BLaER1 treated with 17β-estradiol and CSF1 and Interleukin-3, amounts not matched to agents 10 nM and 100 nM (cell line): ENCODE results near the gene MYLK.

Experiments
- H3K27ac ChIP-seq, 11 experiments: shearing (Covaris generic); formaldehyde crosslinking; 2 replicates each; pipeline ENCODE4 v1.8.1; 2022
- H3K27me3 ChIP-seq, 11 experiments: shearing (Covaris generic); formaldehyde crosslinking; 2 replicates each; pipeline ENCODE4 v1.8.1; 2022
- H3K36me3 ChIP-seq, 11 experiments: shearing (Covaris generic); formaldehyde crosslinking; 2 replicates each; pipeline ENCODE4 v1.8.1; 2022
- H3K4me1 ChIP-seq, 10 experiments: shearing (Covaris generic); formaldehyde crosslinking; 2 replicates each; pipeline ENCODE4 v1.8.1; 2022
- H3K4me2 ChIP-seq, 11 experiments: shearing (Covaris generic); formaldehyde crosslinking; 2 replicates each; pipeline ENCODE4 v1.8.1; 2022
- H3K4me3 ChIP-seq, 10 experiments: shearing (Covaris generic); formaldehyde crosslinking; 2 replicates each; pipeline ENCODE4 v1.8.1; 2022
- H3K9ac ChIP-seq, 11 experiments: shearing (Covaris generic); formaldehyde crosslinking; 2 replicates each; pipeline ENCODE4 v1.8.1; 2022
- H3K9me3 ChIP-seq, 11 experiments: shearing (Covaris generic); formaldehyde crosslinking; replicated peaks in 1 of 11; 2 replicates each; pipeline ENCODE4 v1.8.1; 2022
- H4K20me1 ChIP-seq, 11 experiments: shearing (Covaris generic); formaldehyde crosslinking; 2 replicates each; pipeline ENCODE4 v1.8.1; 2022
- Cebpa-rat ChIP-seq, 11 experiments: shearing (Covaris generic); IDR thresholded peaks; 2 replicates each; pipeline ENCODE4 v1.8.1; 2022

Gene MYLK

GRCh38 chr3:123695731-123696640, 188.1 kb downstream of the MYLK start:
- Histone ChIP-seq H3K9me3 (no peaks in the 10 kb centered on the region), H3K4me2 (peak overlapping the region; percentile 63 to 84 (median 69))

DNA sequence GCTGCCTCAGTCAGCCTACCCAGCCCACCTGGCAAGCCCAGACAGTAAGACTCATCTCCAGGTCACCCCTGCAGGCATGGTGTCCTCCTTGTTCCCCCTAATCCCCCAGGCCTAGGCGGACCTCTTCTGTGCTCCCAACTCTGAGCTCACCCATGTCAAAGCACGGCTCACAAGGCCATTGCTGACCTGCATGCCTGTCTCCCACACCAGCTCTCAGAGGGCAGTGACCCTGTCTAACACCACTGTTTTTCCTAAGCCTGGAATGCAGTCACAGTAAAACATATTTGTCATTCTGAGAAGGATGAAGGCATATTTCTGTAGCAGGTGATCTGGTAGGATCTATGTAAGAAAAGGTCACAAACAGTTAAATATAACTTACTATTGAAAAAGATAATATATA, 189.0 kb downstream of the MYLK start:
- peak overlapping the region; percentile 4 to 66 (median 33); a peak in 14 of 22 replicates for H3K4me2 ChIP-seq
- H3K9ac ChIP-seq, result no peak overlapping the region
- H3K9me3 ChIP-seq, result no peaks in the 10 kb centered on the region
- no peaks in the 10 kb centered on the region; a peak in 1 of 22 replicates for H4K20me1 ChIP-seq
- peaks cover 0 to 67% (median 17%) of the 10 kb centered on the region in 11 experiments; a peak in 11 of 22 replicates for H3K36me3 ChIP-seq
- no peak overlapping the region for H3K4me3 ChIP-seq
- no peaks in the 10 kb centered on the region for H3K27me3 ChIP-seq
- H3K4me1 ChIP-seq, result peaks cover 24 to 46% (median 33%) of the 10 kb centered on the region in 10 experiments
- TF ChIP-seq Cebpa-rat (IDR thresholded peaks at IDR 0.05), result no peak
- H3K27ac ChIP-seq, result peak overlapping the region in 2 of 11 experiments; percentile 2 to 13; a peak in 2 of 22 replicates

More at GRCh38 chr3:123695731-123696640, 188.1 kb downstream of the MYLK start:
- no peak for TF ChIP-seq Cebpa-rat (IDR thresholded peaks at IDR 0.05)
- H3K4me3 ChIP-seq, result peak overlapping the region in 2 of 10 experiments; percentile 4 to 27; a peak in 2 of 20 replicates
- H3K4me1 ChIP-seq, result peaks cover 24 to 46% (median 33%) of the 10 kb centered on the region in 10 experiments
- H3K36me3 ChIP-seq, result peaks cover 0 to 63% (median 17%) of the 10 kb centered on the region in 11 experiments; a peak in 12 of 22 replicates
- no peak overlapping the region for H3K9ac ChIP-seq
- no peaks in the 10 kb centered on the region; a peak in 1 of 22 replicates for H4K20me1 ChIP-seq
- H3K27me3 ChIP-seq, result no peaks in the 10 kb centered on the region
- peak overlapping the region in 4 of 11 experiments; percentile 35 to 38 (median 36); a peak in 5 of 22 replicates for H3K27ac ChIP-seq

DNA sequence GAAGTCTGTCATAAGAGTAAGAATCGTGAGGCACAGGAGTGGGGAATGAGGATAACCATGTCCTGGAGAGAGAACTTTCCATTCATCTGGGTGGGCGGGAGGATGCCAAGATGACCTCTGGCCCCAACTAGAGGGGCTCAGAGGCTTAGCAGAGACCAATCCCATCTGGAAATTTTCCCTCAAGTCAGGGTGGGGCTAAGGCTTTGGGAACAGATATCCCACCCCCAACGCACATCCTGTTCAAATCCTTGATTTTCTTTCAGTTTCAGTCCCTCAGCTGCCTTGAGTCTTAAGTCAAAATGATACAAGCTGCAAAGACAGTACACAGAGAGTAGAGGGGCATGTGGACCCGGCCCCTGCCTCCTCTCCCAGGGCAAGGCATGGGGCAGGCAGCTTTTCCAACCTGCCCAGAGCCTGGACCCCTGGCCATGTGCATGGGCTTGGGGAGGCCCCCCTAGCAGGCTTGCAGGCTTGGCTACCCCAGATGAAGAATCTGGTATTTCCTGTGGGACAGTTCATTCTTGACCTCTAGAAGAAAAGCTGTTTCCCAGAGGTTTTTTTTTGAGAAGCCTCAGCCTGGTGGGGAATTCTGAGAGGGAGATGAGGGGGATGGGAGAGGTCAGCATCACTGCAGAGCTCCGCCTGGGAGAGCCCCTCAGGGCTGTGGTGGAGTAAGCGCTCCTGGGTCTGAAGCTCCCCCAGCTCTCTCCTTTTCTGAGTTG, 189.6 kb downstream of the MYLK start:
- Histone ChIP-seq H3K9me3 (no peaks in the 10 kb centered on the region), H3K27ac (peak overlapping the region in 4 of 11 experiments; percentile 2 to 45 (median 11); a peak in 6 of 22 replicates), H3K9ac (peak overlapping the region in 1 of 11 experiments; percentile 15; a peak in 1 of 22 replicates)

GRCh38 chr3:123693584-123694190, 190.4 kb downstream of the MYLK start:
- no peaks in the 10 kb centered on the region; a peak in 1 of 22 replicates for H4K20me1 ChIP-seq
- H3K9me3 ChIP-seq, result no peaks in the 10 kb centered on the region
- no peak overlapping the region for H3K4me3 ChIP-seq
- no peaks in the 10 kb centered on the region for H3K27me3 ChIP-seq
- peak overlapping the region in 1 of 11 experiments; percentile 6; a peak in 2 of 22 replicates for H3K9ac ChIP-seq
- peak overlapping the region in 5 of 11 experiments; percentile 3 to 45 (median 13); a peak in 5 of 22 replicates for H3K27ac ChIP-seq
- TF ChIP-seq Cebpa-rat (IDR thresholded peaks at IDR 0.05), result no peak
- peak overlapping the region in 5 of 11 experiments; percentile 48 to 66 (median 51); a peak in 10 of 22 replicates for H3K4me2 ChIP-seq
- peaks cover 24 to 51% (median 33%) of the 10 kb centered on the region in 10 experiments for H3K4me1 ChIP-seq
- H3K36me3 ChIP-seq, result peaks cover 0 to 72% (median 23%) of the 10 kb centered on the region in 11 experiments; a peak in 12 of 22 replicates

More for the DNA sequence above, 189.6 kb downstream of the MYLK start:
- no peak overlapping the region for H3K4me3 ChIP-seq
- no peaks in the 10 kb centered on the region for H3K27me3 ChIP-seq
- peaks cover 0 to 67% (median 17%) of the 10 kb centered on the region in 11 experiments; a peak in 12 of 22 replicates for H3K36me3 ChIP-seq
- H3K4me1 ChIP-seq, result peaks cover 24 to 46% (median 33%) of the 10 kb centered on the region in 10 experiments
- no peak for TF ChIP-seq Cebpa-rat (IDR thresholded peaks at IDR 0.05)
- H3K4me2 ChIP-seq, result peak overlapping the region; percentile 4 to 66 (median 33); a peak in 13 of 22 replicates
- no peaks in the 10 kb centered on the region; a peak in 1 of 22 replicates for H4K20me1 ChIP-seq

- no peak overlapping the region for H3K4me3 ChIP-seq
- H3K27ac ChIP-seq, result no peak overlapping the region
- peak overlapping the region in 1 of 11 experiments; percentile 16; a peak in 1 of 22 replicates for H3K4me2 ChIP-seq
- no peaks in the 10 kb centered on the region for H3K9me3 ChIP-seq
- no peak for TF ChIP-seq Cebpa-rat (IDR thresholded peaks at IDR 0.05)
- H3K4me1 ChIP-seq, result peaks cover 30 to 61% (median 41%) of the 10 kb centered on the region in 10 experiments
- H3K9ac ChIP-seq, result no peak overlapping the region
- H3K27me3 ChIP-seq, result no peaks in the 10 kb centered on the region
- H4K20me1 ChIP-seq, result no peaks in the 10 kb centered on the region; a peak in 1 of 22 replicates
- H3K36me3 ChIP-seq, result peaks cover 0 to 73% (median 23%) of the 10 kb centered on the region in 11 experiments; a peak in 12 of 22 replicates
Measured at GRCh38 chr3:123692671-123693070, 191.5 kb downstream of the MYLK start.

- Histone ChIP-seq H3K27ac (no peak overlapping the region), H3K4me3 (no peak overlapping the region), H3K36me3 (peaks cover 0 to 71% (median 23%) of the 10 kb centered on the region in 11 experiments; a peak in 12 of 22 replicates), H3K4me1 (peaks cover 37 to 64% (median 44%) of the 10 kb centered on the region in 10 experiments), H4K20me1 (no peaks in the 10 kb centered on the region; a peak in 1 of 22 replicates), H3K9ac (no peak overlapping the region), H3K9me3 (no peaks in the 10 kb centered on the region), H3K4me2 (peak overlapping the region in 1 of 11 experiments; percentile 16; a peak in 2 of 22 replicates), H3K27me3 (no peaks in the 10 kb centered on the region)
- TF ChIP-seq Cebpa-rat (IDR thresholded peaks at IDR 0.05), result no peak
Measured at GRCh38 chr3:123692041-123692440, 192.1 kb downstream of the MYLK start.

- H4K20me1 ChIP-seq, result no peaks in the 10 kb centered on the region; a peak in 1 of 22 replicates
- no peak overlapping the region for H3K4me3 ChIP-seq
- H3K9me3 ChIP-seq, result no peaks in the 10 kb centered on the region
- no peak overlapping the region for H3K4me2 ChIP-seq
- H3K27me3 ChIP-seq, result no peaks in the 10 kb centered on the region
- no peak overlapping the region for H3K9ac ChIP-seq
- TF ChIP-seq Cebpa-rat (IDR thresholded peaks at IDR 0.05), result no peak
- H3K4me1 ChIP-seq, result peaks cover 16 to 45% (median 23%) of the 10 kb centered on the region in 10 experiments
- H3K27ac ChIP-seq, result no peak overlapping the region
- peaks cover 0 to 72% (median 24%) of the 10 kb centered on the region in 11 experiments; a peak in 12 of 22 replicates for H3K36me3 ChIP-seq
Measured at GRCh38 chr3:123689831-123690230, 194.3 kb downstream of the MYLK start.

- no peak overlapping the region for H3K9ac ChIP-seq
- no peaks in the 10 kb centered on the region for H4K20me1 ChIP-seq
- no peak overlapping the region for H3K4me3 ChIP-seq
- no peak for TF ChIP-seq Cebpa-rat (IDR thresholded peaks at IDR 0.05)
- no peaks in the 10 kb centered on the region for H3K27me3 ChIP-seq
- no peaks in the 10 kb centered on the region for H3K9me3 ChIP-seq
- H3K27ac ChIP-seq, result peak overlapping the region in 2 of 11 experiments; percentile 15 to 46; a peak in 4 of 22 replicates
- H3K4me1 ChIP-seq, result peaks cover 9 to 30% (median 14%) of the 10 kb centered on the region in 10 experiments; a peak in 16 of 20 replicates
- peak overlapping the region in 10 of 11 experiments; percentile 1 to 74 (median 27); a peak in 9 of 22 replicates for H3K4me2 ChIP-seq
- H3K36me3 ChIP-seq, result peaks cover 0 to 76% (median 27%) of the 10 kb centered on the region in 11 experiments; a peak in 12 of 22 replicates
Measured at GRCh38 chr3:123688241-123688747, 195.8 kb downstream of the MYLK start.
